ENCODE results near the gene NLRP8.
"Not testable (repeated sequence)": the region's sequence is repeated elsewhere in the genome, so short reads cannot be mapped to it uniquely, and the experiment has no call there.

NLRP8 gene

GRCh38 chr19:55947532-55947931 lies at the start of gene NLRP8:
NLRP8 (plus strand) TSS chr19:55947832.
- DNase-seq = no peak

GRCh38 chr19:55898911-55899310 lies 48.7 kb upstream of the NLRP8 start:
- DNase-seq = no peak

GRCh38 chr19:55901369-55902079 lies 46.1 kb upstream of the NLRP8 start:
- no peak for DNase-seq

GRCh38 chr19:55902080-55902751 lies 45.4 kb upstream of the NLRP8 start:
- DNase-seq = no peak

- DNase-seq = no peak
These were observed 40.3 kb upstream of the NLRP8 start for GRCh38 chr19:55907286-55907685.

- no peak for DNase-seq
These were observed 39.9 kb upstream of the NLRP8 start for GRCh38 chr19:55907746-55908145.

GRCh38 chr19:55909801-55910200 lies 37.8 kb upstream of the NLRP8 start:
- DNase-seq = no peak

GRCh38 chr19:55912916-55913315 lies 34.7 kb upstream of the NLRP8 start:
- no peak for DNase-seq

GRCh38 chr19:55913643-55914268 lies 33.9 kb upstream of the NLRP8 start:
- no peak for DNase-seq

GRCh38 chr19:55923556-55923955 lies 24.1 kb upstream of the NLRP8 start:
- DNase-seq = no peak

GRCh38 chr19:55927991-55928390 lies 19.6 kb upstream of the NLRP8 start:
- DNase-seq = no peak

GRCh38 chr19:55929258-55929657 lies 18.4 kb upstream of the NLRP8 start:
- not testable (repeated sequence) for DNase-seq

- no peak for DNase-seq
These were observed 16.6 kb upstream of the NLRP8 start for GRCh38 chr19:55930996-55931515.

GRCh38 chr19:55931936-55932386 lies 15.7 kb upstream of the NLRP8 start, which contains the start of gene NLRP13:
NLRP13 (minus strand) TSS chr19:55932336; CDS start chr19:55932311, 25 bp downstream.
- no peak for DNase-seq

GRCh38 chr19:55935206-55935605 lies 12.4 kb upstream of the NLRP8 start:
- DNase-seq = no peak

GRCh38 chr19:55939206-55939605 lies 8.4 kb upstream of the NLRP8 start:
- no peak for DNase-seq

- no peak for DNase-seq
These were observed 7.3 kb upstream of the NLRP8 start for GRCh38 chr19:55940306-55940705.

- DNase-seq = not testable (repeated sequence)
These were observed 2.9 kb downstream of the NLRP8 start for GRCh38 chr19:55950566-55950965.

GRCh38 chr19:55956431-55956830 lies 8.8 kb downstream of the NLRP8 start:
- no peak for DNase-seq

GRCh38 chr19:55958356-55958755 lies 10.7 kb downstream of the NLRP8 start:
- DNase-seq = no peak

- DNase-seq = no peak
These were observed 12.5 kb downstream of the NLRP8 start for GRCh38 chr19:55959996-55960675.

- no peak for DNase-seq
These were observed 14.6 kb downstream of the NLRP8 start for GRCh38 chr19:55962186-55962585.

GRCh38 chr19:55973982-55974381 lies 26.4 kb downstream of the NLRP8 start:
- DNase-seq = no peak
